Central memory CD4-positive, alpha-beta T cell (primary cell): ENCODE measurements around the gene EPB41L4B.
A peak's percentile ranks its signal among the peaks of the same experiment; 100 is the strongest.
"Not testable (repeated sequence)": the region's sequence is repeated elsewhere in the genome, so short reads cannot be mapped to it uniquely, and the experiment has no call there.

Source experiments
- DNase-seq: peaks from one replicate; pipeline ENCODE4 v3.0.0; 2022
- total RNA-seq, 3 experiments: gene quantifications; one replicate each; lab custom pipeline; 2026; lab: John Stamatoyannopoulos, UW

The EPB41L4B gene
- 0 to 0.92 (median 0.19) reads per million in 3 experiments for total RNA-seq

DNA sequence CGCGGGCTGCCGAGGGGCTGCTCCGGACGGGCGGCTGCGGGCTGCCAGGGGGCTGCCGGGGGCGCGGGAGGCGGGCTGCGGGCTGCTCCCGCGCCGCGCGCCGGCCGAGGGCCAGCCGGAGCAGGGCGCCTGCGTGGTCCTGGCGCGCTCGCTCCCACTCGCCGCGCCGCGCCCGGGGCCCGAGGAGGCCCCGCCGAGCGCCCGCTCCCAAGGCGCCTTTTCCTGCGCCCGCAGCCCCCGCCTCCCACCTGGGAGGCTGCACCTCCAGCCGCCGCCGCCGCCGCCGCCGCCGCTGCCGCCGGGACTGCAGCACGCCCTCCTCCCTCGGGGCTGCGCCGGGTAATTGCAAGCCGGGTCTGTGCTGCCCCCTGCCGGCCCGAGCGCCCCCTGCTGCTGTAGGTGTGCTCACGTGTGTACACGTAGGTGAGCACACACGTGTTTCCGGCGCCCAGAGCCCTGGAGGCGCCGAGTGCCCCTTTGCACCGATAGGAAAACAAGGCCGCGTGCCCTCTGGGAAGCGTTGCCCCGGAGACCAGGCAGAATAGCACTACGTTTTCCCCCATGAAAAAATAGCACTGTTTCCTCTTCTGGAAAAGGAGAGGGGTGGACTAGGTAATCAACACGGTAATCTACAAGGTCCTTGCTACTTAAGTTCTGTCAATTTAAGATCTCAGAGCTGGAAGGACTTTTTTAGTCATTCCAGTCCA is at the start of gene EPB41L4B:
Gene EPB41L4B (minus strand): TSS at position 318 of the 707 bp plus-strand sequence. CDS start 613 bp downstream, outside the sequence.
- peak; percentile 78 for DNase-seq

DNA sequence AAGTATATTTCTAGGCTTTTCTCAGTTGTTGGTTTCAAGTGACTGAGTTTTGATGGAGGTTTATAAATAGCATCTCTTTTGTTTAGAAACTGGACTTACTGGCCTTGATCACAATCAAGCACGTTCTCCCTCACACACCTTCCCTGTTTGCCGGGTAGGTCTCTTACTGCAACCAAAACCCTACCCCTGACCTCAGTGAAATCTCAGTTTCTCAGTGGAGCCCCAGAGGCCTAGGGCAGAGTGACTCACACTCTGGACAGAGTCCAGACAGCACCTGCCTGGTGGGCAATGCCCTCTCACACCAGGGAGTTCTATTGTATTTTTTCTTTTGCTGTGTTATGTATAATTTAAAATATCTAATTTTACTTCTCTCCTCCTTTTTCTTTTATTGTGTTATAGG is 48.4 kb upstream of the EPB41L4B start:
- no peak for DNase-seq

DNA sequence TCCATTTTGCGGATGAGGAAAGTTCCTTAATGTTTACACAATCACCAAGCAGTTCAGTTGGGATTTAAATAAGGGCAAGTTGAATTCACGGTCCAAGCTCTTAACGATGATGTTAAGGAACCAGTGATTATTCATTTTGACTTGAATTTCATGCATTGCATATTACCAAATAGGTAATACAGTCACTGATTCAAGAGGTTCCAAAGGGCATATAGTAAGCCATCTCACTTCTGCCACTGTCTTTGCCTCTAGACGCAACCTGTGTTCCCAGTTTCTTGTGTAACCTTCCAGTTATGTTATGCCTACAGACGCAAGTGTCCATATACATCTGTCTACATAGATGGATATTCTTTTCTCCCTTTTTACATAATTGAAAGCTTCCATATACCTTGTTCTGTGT is 39.9 kb upstream of the EPB41L4B start:
- DNase-seq: no peak

DNA sequence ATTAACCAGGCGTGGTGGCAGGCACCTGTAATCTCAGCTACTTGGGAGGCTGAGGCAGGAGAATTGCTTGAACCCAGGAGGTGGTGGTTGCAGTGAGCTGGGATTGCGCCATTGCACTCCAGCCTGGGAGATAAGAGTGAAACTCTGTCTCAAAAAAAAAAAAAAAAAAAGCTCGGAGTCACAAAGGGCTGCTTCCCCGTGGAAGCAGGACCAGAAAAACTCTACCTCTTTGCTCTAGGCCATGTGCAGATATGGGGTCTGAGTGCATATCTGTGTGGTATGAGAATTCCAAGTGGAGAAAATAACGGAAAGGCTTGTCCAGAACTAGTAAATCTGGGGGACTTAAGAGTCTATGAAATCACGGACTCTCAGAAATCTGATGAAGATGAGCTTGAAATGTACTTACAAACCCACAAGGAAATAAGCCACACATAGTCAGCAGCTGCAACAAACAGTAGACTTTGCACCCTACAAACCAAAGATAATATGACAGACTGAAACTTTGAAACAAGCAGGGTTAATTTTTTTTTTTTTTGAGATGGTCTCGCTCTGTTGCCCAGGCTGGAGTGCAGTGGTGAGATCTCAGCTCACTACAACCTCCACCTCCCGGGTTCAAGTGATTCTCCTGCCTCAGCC is 38.2 kb upstream of the EPB41L4B start:
- not testable (repeated sequence) for DNase-seq

DNA sequence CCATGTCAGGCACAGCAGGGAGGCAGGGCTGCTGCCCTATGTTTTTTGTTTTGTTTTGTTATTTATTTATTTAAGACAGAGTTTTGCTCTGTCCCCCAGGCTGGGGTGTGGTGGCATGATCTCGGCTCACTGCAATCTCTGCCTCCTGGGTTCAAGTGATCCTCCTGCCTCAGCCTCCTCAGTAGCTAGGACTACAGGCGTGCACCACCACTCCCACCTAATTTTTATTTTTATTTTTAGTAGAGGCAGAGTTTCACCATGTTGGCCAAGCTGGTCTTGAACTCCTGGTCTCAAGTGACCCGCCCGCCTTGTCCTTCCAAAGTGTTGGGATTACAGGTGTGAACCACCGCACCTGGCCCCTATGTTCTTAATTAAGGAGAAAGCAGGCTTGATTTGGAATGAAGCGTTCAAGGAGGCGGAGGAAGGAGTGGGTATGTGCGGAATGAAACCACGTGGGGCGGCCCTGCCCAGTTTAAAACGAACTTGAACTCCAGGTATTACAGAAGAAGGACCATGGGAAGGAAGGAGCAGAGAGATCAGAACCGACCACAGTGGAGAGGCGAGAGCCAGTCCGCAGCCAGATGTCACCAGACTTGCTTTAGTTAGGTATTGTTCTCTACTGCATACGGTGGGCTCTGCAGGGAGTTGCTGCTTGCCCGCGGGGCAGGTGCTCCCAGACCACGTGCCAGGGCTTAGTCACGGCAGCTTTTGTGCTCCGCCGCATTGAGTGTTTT is 34.9 kb upstream of the EPB41L4B start:
- DNase-seq: no peak

DNA sequence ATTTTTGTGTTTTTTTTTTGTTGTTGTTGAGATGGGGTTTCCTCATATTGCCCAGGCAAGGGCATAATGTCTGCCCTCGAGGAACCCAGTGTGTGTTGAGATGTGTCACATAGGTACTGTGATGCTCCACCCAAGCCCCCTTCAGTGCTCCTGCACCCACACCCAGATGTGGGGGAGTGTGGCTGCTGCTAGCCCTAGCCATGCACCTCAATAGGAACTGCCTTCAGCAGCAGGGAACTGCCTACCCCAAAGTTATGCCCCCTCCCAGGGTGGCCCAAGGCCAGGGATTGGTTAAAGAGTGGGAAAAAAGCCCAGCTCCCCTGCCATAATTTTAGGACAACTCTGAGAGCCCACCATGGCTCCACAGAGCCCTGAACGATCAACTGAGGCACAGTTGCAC is 33.3 kb upstream of the EPB41L4B start:
- no peak for DNase-seq

DNA sequence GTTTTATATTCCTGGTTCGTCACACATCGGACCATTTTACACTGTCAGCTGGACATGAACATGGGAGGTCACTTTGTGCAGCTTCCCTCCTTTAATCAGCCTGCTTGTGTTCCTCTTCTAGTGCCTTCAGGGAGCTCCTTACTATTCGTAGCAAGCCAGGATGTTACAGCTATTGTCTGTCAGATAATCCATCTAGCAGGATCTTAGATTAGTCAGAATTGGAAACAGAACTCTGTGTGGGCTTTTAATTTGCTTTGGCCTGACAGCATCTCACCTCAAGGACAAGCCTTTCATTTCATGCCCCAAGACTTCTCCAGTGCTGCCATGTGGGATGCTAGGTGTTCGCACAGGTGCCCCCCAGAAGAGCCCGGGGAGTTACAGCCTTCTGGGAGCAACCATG is 30.2 kb upstream of the EPB41L4B start:
- no peak for DNase-seq

DNA sequence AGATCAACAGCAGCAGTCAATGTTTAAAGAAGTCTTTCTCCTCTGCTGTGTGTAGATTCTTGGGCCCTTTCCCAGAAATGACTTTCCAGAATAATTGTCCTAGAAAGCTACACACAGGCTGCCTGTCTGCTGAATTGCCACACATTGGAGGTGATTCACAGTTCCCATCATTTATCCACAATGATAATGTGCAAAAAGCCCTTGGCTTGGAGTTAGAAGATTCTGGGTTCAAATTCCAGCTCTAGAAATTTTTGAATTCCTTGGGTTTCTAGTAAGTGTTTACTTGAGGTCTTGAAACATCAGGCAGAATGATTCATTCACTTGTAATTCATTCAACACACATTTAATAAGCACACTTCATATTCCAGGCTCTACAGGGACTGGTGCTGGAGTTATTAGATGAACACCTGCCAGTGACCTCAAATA is 28.6 kb upstream of the EPB41L4B start:
- DNase-seq: no peak

DNA sequence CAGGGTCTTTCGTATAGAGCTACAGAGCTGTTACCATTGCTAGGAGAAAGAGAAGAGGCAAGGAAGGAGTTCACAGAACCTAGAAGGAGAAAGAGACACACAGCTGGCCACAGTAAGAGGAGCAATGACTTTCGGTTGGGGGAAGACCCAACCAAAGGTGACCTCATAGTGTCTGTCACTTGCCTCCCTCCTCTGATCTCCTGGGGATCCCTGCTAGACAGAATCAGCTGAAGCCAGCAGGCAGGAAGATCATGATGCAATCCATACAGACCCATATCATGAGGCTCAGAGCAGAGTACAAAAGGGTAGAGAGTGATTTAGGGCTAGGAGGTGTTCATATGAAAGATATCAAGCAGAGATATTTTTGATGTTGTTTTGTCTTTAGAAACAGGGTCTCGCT is 26.0 kb upstream of the EPB41L4B start:
- DNase-seq: no peak

DNA sequence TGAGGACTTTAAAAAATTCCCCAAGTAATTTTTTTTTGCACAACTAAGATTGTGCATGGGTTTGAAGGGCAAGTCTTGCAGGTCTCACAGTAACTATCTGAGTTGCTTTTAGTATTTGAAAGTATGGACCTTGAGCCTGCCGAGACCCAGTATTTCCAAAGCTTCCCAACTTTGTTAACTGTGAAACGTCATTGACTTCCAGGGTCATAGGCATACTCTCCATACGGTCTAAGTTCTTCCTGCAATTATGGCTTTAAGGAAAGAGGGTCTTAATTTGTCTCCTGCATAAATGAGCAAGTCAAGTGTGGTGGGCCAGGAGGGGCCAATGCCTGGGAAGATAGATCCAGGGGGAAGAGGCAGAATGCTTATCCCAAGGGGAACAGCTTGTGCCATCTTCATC is 24.0 kb upstream of the EPB41L4B start:
- no peak for DNase-seq

DNA sequence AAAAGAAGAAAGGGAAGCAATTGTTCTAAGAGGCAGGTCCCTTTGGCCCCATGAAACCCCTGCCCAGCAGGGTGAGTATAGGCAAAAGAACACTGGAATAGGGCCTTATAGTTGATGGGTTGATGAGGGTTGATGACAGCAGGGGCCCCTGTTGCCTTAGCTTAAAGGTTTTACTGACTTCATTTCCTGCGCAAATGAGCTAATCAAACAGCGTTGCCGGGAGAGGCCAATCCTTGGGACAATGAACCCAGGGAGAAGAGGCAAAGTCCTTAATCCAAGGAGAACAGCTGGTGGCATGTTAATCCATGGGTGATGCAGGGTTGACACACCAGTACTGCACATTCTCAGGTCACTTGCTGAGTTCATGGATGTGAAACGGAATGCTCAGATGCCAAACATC is 22.0 kb upstream of the EPB41L4B start:
- DNase-seq: no peak

DNA sequence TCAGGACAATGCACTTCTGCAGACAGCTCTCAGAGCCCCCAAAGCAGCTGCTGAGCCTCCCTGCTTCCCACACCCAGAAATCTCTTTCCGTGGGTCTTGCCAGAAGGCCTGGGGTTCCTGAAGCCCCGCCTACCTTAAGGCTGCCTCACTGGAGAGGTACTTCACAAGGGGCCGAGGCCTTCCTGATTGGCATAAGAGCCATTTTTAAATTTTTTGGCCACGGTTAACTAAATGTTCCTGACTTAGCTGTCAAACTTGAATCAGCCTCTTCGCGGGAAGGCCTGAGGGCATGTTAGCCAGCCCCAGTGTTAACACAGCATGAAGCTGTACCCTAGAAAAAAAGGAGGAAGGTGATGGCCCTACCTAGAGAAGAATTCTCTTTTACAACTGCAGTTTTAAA is 20.7 kb upstream of the EPB41L4B start:
- DNase-seq: no peak

DNA sequence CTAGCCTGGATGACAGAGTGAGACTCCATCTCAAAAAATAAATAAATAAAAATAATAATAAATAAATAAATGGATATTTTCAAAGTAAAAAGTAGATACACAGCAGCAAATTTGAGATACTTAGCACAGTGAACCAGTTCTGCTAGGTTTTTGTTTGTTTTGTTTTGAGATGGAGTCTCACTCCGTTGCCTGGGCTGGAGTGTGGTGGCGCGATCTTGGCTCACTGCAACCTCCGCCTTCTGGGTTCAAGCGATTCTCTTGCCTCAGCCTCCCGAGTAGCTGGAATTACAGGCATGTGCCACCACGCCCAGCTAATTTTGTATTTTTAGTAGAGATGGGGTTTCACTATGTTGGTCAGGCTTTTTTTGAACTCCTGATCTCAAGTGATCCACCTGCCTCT is 20.1 kb upstream of the EPB41L4B start:
- DNase-seq: not testable (repeated sequence)

DNA sequence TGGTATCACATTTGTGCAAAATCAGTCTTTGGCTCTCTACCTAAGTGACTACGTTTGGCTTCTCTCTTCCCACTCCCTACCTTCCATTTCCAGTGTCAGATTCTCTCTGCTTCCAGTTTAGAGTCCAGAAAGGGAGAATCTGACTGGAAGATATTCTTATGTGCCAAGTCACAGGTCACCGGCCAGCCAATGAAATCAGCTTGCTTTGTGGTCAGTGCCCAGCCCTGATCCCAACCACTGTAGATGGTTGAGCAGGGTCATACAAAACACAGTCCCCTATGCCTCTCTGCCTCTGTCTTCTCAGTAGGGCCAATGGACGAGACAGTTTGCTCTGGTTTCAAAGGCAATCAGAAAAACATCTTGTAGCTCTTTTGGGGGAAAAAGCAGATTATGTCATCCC is 15.6 kb upstream of the EPB41L4B start:
- DNase-seq: no peak

DNA sequence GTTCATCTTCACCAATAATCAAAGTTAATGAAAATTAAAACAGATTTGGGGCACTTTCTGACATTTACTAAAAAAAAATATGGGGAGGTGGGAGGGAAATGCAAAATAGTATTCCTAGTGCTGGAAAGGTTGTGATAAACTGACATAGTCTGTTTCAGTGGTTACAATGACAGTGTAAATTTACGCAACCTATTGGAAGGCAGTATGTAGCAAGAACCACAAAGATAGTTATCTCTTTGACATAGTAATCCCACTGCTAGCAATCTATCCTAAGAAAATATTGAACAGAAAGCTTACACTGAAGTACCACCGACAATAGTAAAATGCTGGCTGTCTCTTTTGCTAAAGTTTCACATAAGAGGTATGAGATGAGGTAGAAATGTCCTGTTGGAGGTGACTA is 15.1 kb upstream of the EPB41L4B start:
- no peak for DNase-seq

DNA sequence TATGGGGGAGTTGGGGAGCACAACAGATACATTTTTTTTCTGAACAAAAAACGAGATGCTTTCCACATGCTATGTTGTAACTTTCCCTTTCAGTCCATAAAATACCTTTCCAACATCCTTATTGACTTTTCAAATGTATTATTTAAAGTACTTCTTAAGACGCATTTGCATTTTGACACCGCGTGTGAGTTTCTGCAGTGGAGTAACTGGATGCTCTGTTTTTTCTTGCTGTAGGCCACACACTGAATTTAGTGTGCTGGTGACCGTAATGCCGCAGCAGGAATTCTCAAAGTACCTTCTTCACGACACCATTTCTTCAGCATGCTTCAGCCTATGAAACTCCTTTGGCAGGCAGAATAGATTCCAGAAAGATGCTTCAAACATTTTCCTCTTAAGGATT is 14.3 kb upstream of the EPB41L4B start:
- DNase-seq: no peak

DNA sequence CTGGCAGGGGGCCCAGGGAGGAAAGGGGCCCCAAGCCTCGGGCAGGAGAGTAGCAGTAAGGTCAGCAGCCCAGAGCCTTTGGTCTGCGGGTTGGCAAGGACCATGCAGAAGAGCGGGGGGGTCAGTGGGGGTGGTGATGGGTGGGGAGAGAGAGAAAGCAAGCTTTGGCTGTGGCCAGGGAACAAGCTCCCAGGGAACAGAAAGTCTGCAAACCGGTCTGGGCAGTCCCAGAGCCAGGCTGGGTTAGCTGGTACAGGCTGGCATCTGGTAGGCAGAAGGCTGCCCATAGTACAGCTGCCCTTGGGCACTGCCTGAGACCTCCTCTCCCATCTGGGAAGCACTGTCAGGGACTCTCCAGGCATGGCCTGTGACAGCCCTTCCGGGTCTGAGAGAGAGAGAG is 10.5 kb upstream of the EPB41L4B start:
- DNase-seq: no peak

DNA sequence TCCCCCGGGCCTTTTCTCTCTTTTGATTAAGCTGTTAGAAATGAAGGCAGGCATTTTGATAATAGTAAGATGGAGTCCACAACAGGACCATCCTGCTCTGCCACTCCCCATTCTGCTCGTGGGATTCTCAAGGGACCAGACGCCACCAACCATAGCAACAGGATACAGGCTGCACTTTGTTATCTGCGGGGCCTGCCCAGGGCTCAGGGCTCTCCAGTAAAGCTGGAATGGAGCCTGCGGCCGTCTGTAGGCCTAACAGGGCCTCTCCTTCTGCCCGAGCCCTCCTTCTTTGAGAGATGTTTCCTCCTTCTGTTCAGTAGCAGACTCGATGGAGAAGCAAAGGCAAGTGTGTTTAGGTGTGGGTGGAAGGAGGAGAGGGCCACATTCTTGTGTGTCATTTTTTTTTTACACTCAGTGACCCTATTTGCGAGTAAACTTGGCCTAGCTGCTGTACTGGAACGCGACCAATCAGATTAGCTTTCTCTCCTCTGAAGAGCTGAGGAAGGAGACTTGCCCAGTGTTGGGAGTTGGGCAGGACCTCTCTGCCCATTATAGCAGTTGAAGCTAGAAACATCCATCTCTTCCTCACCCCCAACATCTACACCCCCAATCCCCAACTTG is 8.9 kb upstream of the EPB41L4B start:
- no peak for DNase-seq

DNA sequence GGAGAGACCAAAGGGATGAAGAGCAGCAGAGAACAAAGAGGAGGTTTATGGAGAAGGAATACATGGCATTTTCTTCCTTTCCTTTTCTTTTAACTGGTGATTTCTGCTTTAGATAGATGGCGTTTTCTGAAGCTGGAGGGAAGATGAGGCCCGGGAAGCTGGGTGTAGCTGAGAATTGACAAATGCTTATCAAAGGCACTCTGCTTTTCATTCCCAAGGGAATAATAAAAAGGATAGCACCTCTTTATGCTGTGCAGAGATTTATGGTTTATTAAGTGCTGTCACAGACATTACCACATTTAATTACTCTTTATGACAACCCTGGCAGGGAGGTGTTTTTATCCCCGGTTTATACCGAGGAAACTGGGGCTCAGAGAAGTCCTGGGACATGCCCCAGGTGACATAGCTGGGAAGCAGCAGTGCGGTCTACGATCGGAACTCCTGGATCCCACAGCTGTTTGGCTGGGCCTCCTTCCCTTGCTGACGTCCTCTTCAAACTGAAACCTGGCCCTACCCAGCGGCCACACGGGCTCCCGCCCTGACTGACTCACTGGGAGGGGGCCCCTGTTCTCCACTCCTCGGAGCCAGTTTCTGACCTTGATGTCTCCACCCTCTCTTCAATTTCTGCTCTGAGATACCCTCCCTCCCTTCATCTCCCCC is 8.2 kb upstream of the EPB41L4B start:
- no peak for DNase-seq

DNA sequence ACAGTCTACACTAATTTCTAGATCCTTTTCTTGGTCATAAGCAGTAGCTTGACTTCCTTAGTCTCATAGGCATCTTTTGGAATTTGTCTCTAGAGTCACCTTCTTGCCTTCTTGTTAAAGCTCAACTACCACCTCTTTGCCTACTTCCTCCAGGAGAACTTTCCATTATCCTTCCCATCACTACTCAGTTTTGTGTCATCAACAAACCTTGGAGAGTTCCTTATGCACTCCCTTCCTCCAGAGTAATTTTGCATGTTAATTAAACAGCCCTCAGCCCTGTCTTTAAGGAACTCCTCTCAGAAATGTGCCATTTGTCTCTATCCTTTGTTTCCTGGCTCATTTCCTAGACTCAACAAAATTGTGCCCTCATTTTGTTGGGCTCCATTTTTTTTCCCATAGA is 4.2 kb upstream of the EPB41L4B start:
- no peak for DNase-seq

DNA sequence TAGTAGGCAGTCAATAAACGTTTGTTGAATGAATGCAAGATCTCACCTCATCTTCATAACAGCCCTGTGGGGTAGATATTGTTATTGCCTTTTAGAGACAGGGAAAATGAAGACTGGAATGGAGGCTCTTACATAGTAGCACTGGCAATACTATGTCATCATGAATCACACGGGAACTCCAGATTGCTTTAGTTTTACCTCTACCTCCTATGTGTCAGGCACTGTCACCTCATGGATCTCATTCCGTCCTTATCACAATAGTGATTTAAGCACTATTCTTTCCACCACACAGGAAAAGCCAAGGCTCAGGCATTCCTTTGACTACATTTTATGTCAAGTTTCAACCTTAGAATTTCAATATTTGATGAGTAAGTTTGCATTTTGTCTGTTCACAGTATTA is 2.9 kb upstream of the EPB41L4B start:
- no peak for DNase-seq

DNA sequence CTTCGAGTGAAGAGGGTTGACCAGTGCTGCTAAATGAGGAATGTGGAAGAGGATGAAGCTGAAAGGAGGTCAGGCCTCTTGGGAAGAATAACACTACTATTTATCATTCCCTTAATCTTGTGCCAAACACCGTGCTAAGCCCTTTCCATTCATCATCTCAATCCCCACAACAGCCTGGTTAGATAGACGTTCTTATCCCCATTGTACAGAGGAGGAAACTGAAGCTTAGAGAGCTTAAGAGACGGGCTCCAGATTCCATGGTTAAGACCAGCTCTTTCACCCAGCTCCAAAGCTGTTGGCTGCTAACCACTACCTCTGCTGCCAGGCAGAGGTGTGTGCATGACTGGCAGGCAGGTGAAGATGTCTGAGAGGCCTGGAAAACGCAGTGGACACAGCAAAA is 868 bp upstream of the EPB41L4B start:
- DNase-seq: no peak

DNA sequence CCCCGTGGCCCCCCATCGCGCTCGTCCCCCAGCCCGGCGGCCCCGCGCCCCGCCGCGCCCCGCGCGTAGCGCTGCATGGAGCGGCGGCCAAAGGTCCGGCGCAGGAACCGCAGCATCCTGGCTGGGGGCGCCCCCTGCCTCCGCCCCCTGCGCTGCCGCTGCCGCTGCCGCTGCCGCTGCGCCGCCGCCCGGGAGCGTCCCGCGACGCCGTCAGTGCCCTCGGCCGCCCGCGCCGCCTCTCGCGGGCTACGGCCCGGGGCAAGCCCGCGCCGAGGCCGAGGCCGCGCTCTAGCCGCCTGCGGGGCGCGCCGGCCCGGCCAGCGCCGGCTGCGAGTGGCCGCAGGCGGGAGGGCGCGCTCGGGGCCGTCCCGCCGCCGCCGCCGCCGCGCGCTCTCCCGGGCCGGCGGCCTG is 523 bp downstream of the EPB41L4B start:
- DNase-seq: no peak
